ENCODE measurements around the gene TTC28. TPM values are rescaled to one million over a fixed set of nuclear protein-coding genes. Genes with fewer than 3 reads are reported as not detected.

Gene TTC28
- total RNA-seq, 1 donor: 55.8 TPM

GRCh38 chr22:28593299-28593698 is 86.3 kb downstream of the TTC28 start:
- H3K4me3 ChIP-seq (ENCODE audit: low read depth, low read length): no peak overlapping the region
- TF ChIP-seq, protein P1, sequence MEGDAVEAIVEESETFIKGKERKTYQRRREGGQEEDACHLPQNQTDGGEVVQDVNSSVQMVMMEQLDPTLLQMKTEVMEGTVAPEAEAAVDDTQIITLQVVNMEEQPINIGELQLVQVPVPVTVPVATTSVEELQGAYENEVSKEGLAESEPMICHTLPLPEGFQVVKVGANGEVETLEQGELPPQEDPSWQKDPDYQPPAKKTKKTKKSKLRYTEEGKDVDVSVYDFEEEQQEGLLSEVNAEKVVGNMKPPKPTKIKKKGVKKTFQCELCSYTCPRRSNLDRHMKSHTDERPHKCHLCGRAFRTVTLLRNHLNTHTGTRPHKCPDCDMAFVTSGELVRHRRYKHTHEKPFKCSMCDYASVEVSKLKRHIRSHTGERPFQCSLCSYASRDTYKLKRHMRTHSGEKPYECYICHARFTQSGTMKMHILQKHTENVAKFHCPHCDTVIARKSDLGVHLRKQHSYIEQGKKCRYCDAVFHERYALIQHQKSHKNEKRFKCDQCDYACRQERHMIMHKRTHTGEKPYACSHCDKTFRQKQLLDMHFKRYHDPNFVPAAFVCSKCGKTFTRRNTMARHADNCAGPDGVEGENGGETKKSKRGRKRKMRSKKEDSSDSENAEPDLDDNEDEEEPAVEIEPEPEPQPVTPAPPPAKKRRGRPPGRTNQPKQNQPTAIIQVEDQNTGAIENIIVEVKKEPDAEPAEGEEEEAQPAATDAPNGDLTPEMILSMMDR (IDR thresholded peaks at IDR 0.05; ENCODE audit: insufficient read depth, low read length): no peak
- DNase-seq (ENCODE audit: low read depth): no peak

DNA sequence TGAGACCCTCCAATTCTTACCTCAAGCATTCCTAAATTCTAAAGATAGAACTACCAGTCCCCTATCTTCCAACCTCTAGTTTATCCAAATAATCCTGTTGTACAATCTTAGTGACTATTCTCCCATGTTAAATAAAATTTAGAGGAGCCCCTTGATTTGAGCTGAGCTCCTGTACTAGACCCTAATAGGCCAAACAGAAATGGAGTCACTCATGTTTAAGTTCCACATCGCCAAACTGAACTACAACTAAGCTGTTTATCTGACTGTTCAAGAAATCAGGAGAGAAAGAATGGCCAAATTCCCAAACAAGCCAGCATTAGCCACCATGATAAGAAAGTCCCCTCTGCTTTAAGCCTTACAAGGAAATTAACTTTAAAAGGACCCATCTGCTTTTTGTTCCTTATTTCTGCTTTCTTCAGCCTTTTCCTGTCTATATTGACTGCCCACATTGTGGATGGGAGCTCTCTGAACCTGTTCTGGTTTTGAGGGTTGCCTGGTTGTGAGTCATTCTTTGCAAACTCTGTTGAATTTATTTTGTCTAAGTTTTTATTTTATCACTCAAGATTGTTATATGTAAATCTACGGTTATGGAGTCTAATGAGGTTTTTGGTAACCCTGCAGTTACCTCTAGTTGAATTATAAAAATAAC is 90.4 kb downstream of the TTC28 start:
- DNase-seq (ENCODE audit: low read depth): no peak

GRCh38 chr22:28585324-28585723 is 94.3 kb downstream of the TTC28 start:
- no peak overlapping the region for H3K4me3 ChIP-seq (ENCODE audit: low read depth, low read length)
- TF ChIP-seq, protein P1 (IDR thresholded peaks at IDR 0.05; ENCODE audit: insufficient read depth, low read length): no peak
- DNase-seq (ENCODE audit: low read depth): no peak

More for the DNA sequence above, 90.4 kb downstream of the TTC28 start:
- TF ChIP-seq, protein P1 (IDR thresholded peaks at IDR 0.05; ENCODE audit: insufficient read depth, low read length): no peak
- no peak overlapping the region for H3K4me3 ChIP-seq (ENCODE audit: low read depth, low read length)

- TF ChIP-seq, protein P1 (IDR thresholded peaks at IDR 0.05; ENCODE audit: insufficient read depth, low read length): no peak
- no peak overlapping the region for H3K4me3 ChIP-seq (ENCODE audit: low read depth, low read length)
- DNase-seq (ENCODE audit: low read depth): peak; percentile 69
Observed at GRCh38 chr22:28582806-28583205, 96.8 kb downstream of the TTC28 start.

GRCh38 chr22:28581016-28581415 is 98.6 kb downstream of the TTC28 start:
- no peak for DNase-seq (ENCODE audit: low read depth)
- TF ChIP-seq, protein P1 (IDR thresholded peaks at IDR 0.05; ENCODE audit: insufficient read depth, low read length): no peak
- no peak overlapping the region for H3K4me3 ChIP-seq (ENCODE audit: low read depth, low read length)

DNA sequence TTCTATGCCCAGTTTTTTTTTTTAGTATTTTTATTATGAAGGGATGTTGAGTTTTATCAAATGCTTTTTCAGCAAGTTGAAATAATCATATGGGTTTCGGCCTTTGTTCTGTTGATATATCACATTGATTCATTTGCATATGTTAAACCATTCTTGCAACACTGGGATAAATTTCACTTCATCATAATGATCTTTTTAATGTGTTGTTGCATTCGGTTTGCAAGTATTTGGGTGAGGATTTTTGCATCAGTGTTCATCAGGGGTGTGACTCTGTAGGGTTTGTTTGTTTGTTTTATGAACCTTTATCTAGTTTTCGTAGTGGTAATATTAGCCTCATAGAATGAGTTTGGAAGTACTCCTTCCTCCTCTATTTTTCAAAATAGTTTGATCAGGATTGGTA is 103.5 kb downstream of the TTC28 start:
- TF ChIP-seq, protein P1 (IDR thresholded peaks at IDR 0.05; ENCODE audit: insufficient read depth, low read length): no peak
- H3K4me3 ChIP-seq (ENCODE audit: low read depth, low read length): no peak overlapping the region
- no peak for DNase-seq (ENCODE audit: low read depth)

All from fibroblast of the aortic adventitia (primary cell).